Epithelial cell of esophagus (primary cell): ENCODE results near the gene MICAL1.

Experiments used
- DNase-seq: peaks from one replicate; pipeline ENCODE4 v3.0.0; 2010; ENCODE audit warnings: low read depth
- H3K4me3 ChIP-seq: 2 replicates; pipeline ENCODE4 v1.5.1; 2011; ENCODE audit warnings: mild to moderate bottlenecking, low read length, control low read depth
- CTCF ChIP-seq: IDR thresholded peaks from 2 replicates; pipeline ENCODE4 v1.5.1; 2011; ENCODE audit warnings: low read depth, mild to moderate bottlenecking, low read length, control low read depth, inconsistent platforms; ENCODE audit not compliant: insufficient read depth; ENCODE audit errors: missing control alignments

MICAL1 gene

GRCh38 chr6:109477725-109478124, 22.2 kb upstream of the MICAL1 start:
- TF ChIP-seq CTCF, result no peak
- DNase-seq, result no peak
- no peak overlapping the region for H3K4me3 ChIP-seq

- TF ChIP-seq CTCF, result no peak
- no peak for DNase-seq
- no peak overlapping the region for H3K4me3 ChIP-seq
These were observed 21.6 kb upstream of the MICAL1 start for GRCh38 chr6:109477184-109477583.

GRCh38 chr6:109475625-109476024, 20.1 kb upstream of the MICAL1 start:
- no peak for TF ChIP-seq CTCF
- no peak for DNase-seq

GRCh38 chr6:109474995-109475394, 19.4 kb upstream of the MICAL1 start:
- no peak for TF ChIP-seq CTCF
- no peak for DNase-seq
- no peak overlapping the region for H3K4me3 ChIP-seq

More at GRCh38 chr6:109475625-109476024, 20.1 kb upstream of the MICAL1 start:
- no peak overlapping the region for H3K4me3 ChIP-seq

- DNase-seq, result no peak
- no peak for TF ChIP-seq CTCF
- H3K4me3 ChIP-seq, result no peak overlapping the region
These were observed 17.5 kb upstream of the MICAL1 start for GRCh38 chr6:109473120-109473519.

GRCh38 chr6:109472132-109472995, 16.8 kb upstream of the MICAL1 start:
- no peak for TF ChIP-seq CTCF

More at GRCh38 chr6:109472132-109472995, 16.8 kb upstream of the MICAL1 start:
- no peak for DNase-seq
- H3K4me3 ChIP-seq, result no peak overlapping the region
